HCT116 (cell line): ENCODE results near the gene UPF3A. TPM values are rescaled to one million over a fixed set of nuclear protein-coding genes. Genes with fewer than 3 reads are reported as not detected.

ENCODE experiments used
- ATAC-seq: fragments of 200-7000 bp; cut with Tn5 transposase; 2 replicates; pipeline ENCODE4 v1.9.1; 2020; ENCODE audit warnings: mild to moderate bottlenecking, moderate library complexity
- BruUV-seq: library from RNA; stranded (reverse); fragments of 400-500 nt; replicated peaks from 2 replicates; lab custom pipeline; 2021; lab: Mats Ljungman, UMichigan
- CTCF ChIA-PET: fragments of 300-600 bp; sonication (Branson Sonifier 250); formaldehyde crosslinking; loops from one replicate; lab custom pipeline; 2021; ENCODE audit warnings: antibody characterized with exemption; lab: Charles Lee
- POLR2A ChIA-PET: fragments of 300-600, 350-600 bp; sonication (Branson Sonifier 250); formaldehyde crosslinking; loops from one replicate; lab custom pipeline; 2021; ENCODE audit warnings: antibody characterized with exemption; lab: Charles Lee
- RAD21 ChIA-PET, 2 experiments: fragments of 300-600 bp; sonication (Branson Sonifier 250); formaldehyde crosslinking; loops; one replicate each; lab custom pipeline; 2023; ENCODE audit warnings: low total read pairs in 2 of 2; ENCODE audit not compliant: uncharacterized antibody in 2 of 2, unreplicated experiment in 2 of 2, low non-redundant PET in 1 of 2; lab: Charles Lee
- DNase-seq: peaks from one replicate; pipeline ENCODE4 v3.0.0-alpha.2; 2010; ENCODE audit warnings: low read depth, low spot score
- H2AFZ ChIP-seq: fragments of 200-600 bp; shearing (Covaris generic), sonication (generic); 2 replicates; pipeline ENCODE4 v1.6.1; 2017; ENCODE audit warnings: low read depth, mixed run types, mixed read lengths, antibody characterized with exemption, low read length; ENCODE audit not compliant: poor library complexity, severe bottlenecking
- H3K27ac ChIP-seq: 2 replicates; pipeline ENCODE4 v1.5.1; 2012; ENCODE audit warnings: low read depth, low read length
- H3K27me3 ChIP-seq: fragments of 200-600 bp; sonication (generic); 2 replicates; pipeline ENCODE4 v1.6.1; 2016; ENCODE audit warnings: mixed run types, low read length, mixed read lengths; ENCODE audit not compliant: insufficient read depth
- H3K36me3 ChIP-seq, 2 experiments: fragments of 200-500 bp in 1 of 2; fragments of 200-600 bp in 1 of 2; sonication (Bioruptor generic) in 1 of 2; sonication (generic) in 1 of 2; 2 replicates each; pipeline versions ENCODE4 v1.5.1 to v1.6.1; 2014 to 2016; ENCODE audit warnings: low read length in 2 of 2, inconsistent platforms in 1 of 2, mixed read lengths in 1 of 2, mixed run types in 1 of 2; ENCODE audit not compliant: insufficient read depth in 2 of 2, control insufficient read depth in 1 of 2
- H3K4me1 ChIP-seq, 2 experiments: fragments of 200-600 bp in 1 of 2; sonication (generic) in 1 of 2; 2 replicates each; pipeline versions ENCODE4 v1.5.1 to v1.6.1; 2012 to 2017; ENCODE audit warnings: low read length in 2 of 2, inconsistent platforms in 1 of 2, mild to moderate bottlenecking in 1 of 2, mixed read lengths in 1 of 2, mixed run types in 1 of 2, moderate library complexity in 1 of 2; ENCODE audit not compliant: insufficient read depth in 2 of 2, control insufficient read depth in 1 of 2
- H3K4me2 ChIP-seq: fragments of 200-600 bp; sonication (generic); 2 replicates; pipeline ENCODE4 v1.6.1; 2017; ENCODE audit warnings: mixed run types, low read length, mixed read lengths
- H3K4me3 ChIP-seq, 2 experiments: fragments of 200-600 bp in 1 of 2; sonication (generic) in 1 of 2; replicated peaks in 1 of 2; 2 replicates each; pipeline ENCODE4 v1.5.1; 2011 to 2016; ENCODE audit warnings: low read length in 2 of 2, control low read depth in 1 of 2, low read depth in 1 of 2, mild to moderate bottlenecking in 1 of 2, mixed read lengths in 1 of 2, mixed run types in 1 of 2
- H3K79me2 ChIP-seq: fragments of 200-600 bp; sonication (generic); 2 replicates; pipeline ENCODE4 v1.6.1; 2017; ENCODE audit warnings: mild to moderate bottlenecking, mixed run types, low read length, moderate library complexity, mixed read lengths; ENCODE audit not compliant: insufficient read depth
- H3K9ac ChIP-seq: fragments of 200-600 bp; sonication (generic); 2 replicates; pipeline ENCODE4 v1.6.1; 2016; ENCODE audit warnings: low read length, mixed read lengths
- H3K9me2 ChIP-seq: fragments of 200-600 bp; sonication (generic), shearing (Covaris generic); 2 replicates; pipeline ENCODE4 v1.6.1; 2017; ENCODE audit warnings: mixed run types, mild to moderate bottlenecking, moderate library complexity; ENCODE audit not compliant: insufficient read depth
- H3K9me3 ChIP-seq, 2 experiments: fragments of 200-500 bp in 1 of 2; fragments of 200-600 bp in 1 of 2; sonication (Bioruptor generic) in 1 of 2; sonication (generic) in 1 of 2; 2 replicates each; pipeline ENCODE4 v1.6.1; 2014 to 2017; ENCODE audit warnings: low read length in 2 of 2, mixed read lengths in 2 of 2, inconsistent platforms in 1 of 2, low read depth in 1 of 2, mild to moderate bottlenecking in 1 of 2, mixed run types in 1 of 2, moderate library complexity in 1 of 2; ENCODE audit not compliant: control insufficient read depth in 1 of 2, insufficient read depth in 1 of 2
- H4K20me1 ChIP-seq: fragments of 200-600 bp; sonication (generic), shearing (Covaris generic); 2 replicates; pipeline ENCODE4 v1.6.1; 2017; ENCODE audit warnings: mixed run types, mild to moderate bottlenecking, moderate library complexity; ENCODE audit not compliant: insufficient read depth
- CBX3 ChIP-seq: IDR thresholded peaks from 2 replicates; pipeline ENCODE4 v1.6.1; 2012; ENCODE audit warnings: low read depth
- CEBPB ChIP-seq: IDR thresholded peaks from 2 replicates; pipeline ENCODE4 v1.6.1; 2012; ENCODE audit warnings: low read depth
- CTCF ChIP-seq, 3 experiments: fragments of 200-600 bp in 1 of 3; sonication (generic) in 1 of 3; IDR thresholded peaks in 2 of 3; conservative IDR thresholded peaks in 1 of 3; 2 replicates each; pipeline ENCODE4 v1.5.1; 2012 to 2017; ENCODE audit warnings: low read depth in 2 of 3, low read length in 2 of 3, antibody characterized with exemption in 1 of 3, borderline replicate concordance in 1 of 3, control low read depth in 1 of 3, mild to moderate bottlenecking in 1 of 3, mixed read lengths in 1 of 3, mixed run types in 1 of 3, moderate library complexity in 1 of 3; ENCODE audit not compliant: insufficient read depth in 1 of 3
- ELF1 ChIP-seq: IDR thresholded peaks from 2 replicates; pipeline ENCODE4 v1.6.1; 2012; ENCODE audit warnings: low read depth, borderline replicate concordance
- EZH2 ChIP-seq: fragments of 200-600 bp; sonication (generic); IDR thresholded peaks from 2 replicates; pipeline ENCODE4 v1.6.1; 2017; ENCODE audit warnings: antibody characterized with exemption, mixed run types
- FOSL1 ChIP-seq: IDR thresholded peaks from 2 replicates; pipeline ENCODE4 v1.6.1; 2012; ENCODE audit warnings: low read depth
- JUND ChIP-seq: IDR thresholded peaks from 2 replicates; pipeline ENCODE4 v1.6.1; 2012
- MAX ChIP-seq: IDR thresholded peaks from 2 replicates; pipeline ENCODE4 v1.6.1; 2012
- POLR2A ChIP-seq: IDR thresholded peaks from 2 replicates; pipeline ENCODE4 v1.7.0; 2011; ENCODE audit warnings: borderline replicate concordance; ENCODE audit not compliant: insufficient read depth, insufficient read length; ENCODE audit errors: extremely low read depth
- SIN3A ChIP-seq: IDR thresholded peaks from 2 replicates; pipeline ENCODE4 v1.6.1; 2012; ENCODE audit warnings: low read depth
- SP1 ChIP-seq: IDR thresholded peaks from 2 replicates; pipeline ENCODE4 v1.6.1; 2012; ENCODE audit warnings: low read depth
- SRF ChIP-seq: IDR thresholded peaks from 2 replicates; pipeline ENCODE4 v1.6.1; 2012; ENCODE audit warnings: low read depth
- YY1 ChIP-seq: IDR thresholded peaks from 2 replicates; pipeline ENCODE4 v1.6.1; 2011; ENCODE audit warnings: low read length, low read depth, moderate library complexity, mild to moderate bottlenecking; ENCODE audit not compliant: insufficient replicate concordance; ENCODE audit errors: extremely low read depth
- ZBTB33 ChIP-seq: IDR thresholded peaks from 2 replicates; pipeline ENCODE4 v1.6.1; 2011; ENCODE audit warnings: mild to moderate bottlenecking, low read length, moderate library complexity; ENCODE audit not compliant: insufficient replicate concordance; ENCODE audit errors: extremely low read depth
- ZNF274 ChIP-seq: fragments of 200-500 bp; sonication (Bioruptor generic); IDR thresholded peaks from 2 replicates; pipeline ENCODE4 v1.6.1; 2014; ENCODE audit warnings: mild to moderate bottlenecking, low read depth, low read length, inconsistent platforms
- intact Hi-C: fragments of 100-400 bp; cut with micrococcal nuclease; formaldehyde crosslinking; loops from 2 replicates; pipeline ENCODE4 v1.10.0; 2022
- total RNA-seq: library from RNA; stranded (reverse); gene quantifications from one replicate; pipeline ENCODE4 v1.2.1, GENCODE V29; 2021; ENCODE audit not compliant: unreplicated experiment

Gene UPF3A
- total RNA-seq, 1 experiment from 2014 or later: 31.8 TPM

GRCh38 chr13:114269281-114269770 lies 12.1 kb upstream of the UPF3A start:
- Histone ChIP-seq H3K4me3 (no peak overlapping the region), H3K27ac (no peak overlapping the region), H3K79me2 (no peaks in the 10 kb centered on the region), H3K4me1 (no peaks in the 10 kb centered on the region), H3K36me3 (peaks cover 41 to 59% of the 10 kb centered on the region in 2 experiments), H4K20me1 (no peaks in the 10 kb centered on the region), H3K27me3 (no peaks in the 10 kb centered on the region), H3K9me2 (no peaks in the 10 kb centered on the region), H3K9me3 (no peaks in the 10 kb centered on the region), H2AFZ (no peak overlapping the region), H3K9ac (no peak overlapping the region)
- ATAC-seq (no peak), DNase-seq (no peak)
- intact Hi-C loops: no loop called here
- ChIA-PET RAD21 (no interaction called here), POLR2A (no interaction called here), CTCF (interaction anchor here (0.5 kb wide), 1 partner anchor 316 kb away, joined by 4 read pairs; no protein-coding TSS in a partner anchor)
- no TSS peak for BruUV-seq
- no peak for TF ChIP-seq POLR2A
- no peak for TF ChIP-seq FOSL1
- TF ChIP-seq SRF: no peak
- no peak for TF ChIP-seq ZNF274
- no peak for TF ChIP-seq SIN3A
- TF ChIP-seq CBX3: no peak
- no peak for TF ChIP-seq EZH2
- TF ChIP-seq CEBPB: no peak
- no peak for TF ChIP-seq CTCF (IDR thresholded peaks at IDR 0.05 in 2 of 3, conservative IDR thresholded peaks at IDR 0.05 in 1 of 3; ENCODE audit: borderline replicate concordance in 1 of 3, insufficient read depth in 1 of 3, low read depth in 2 of 3, low read length in 2 of 3)
- TF ChIP-seq YY1: no peak
- TF ChIP-seq ELF1: no peak
- TF ChIP-seq SP1: no peak
- TF ChIP-seq JUND: no peak
- TF ChIP-seq MAX: no peak
- no peak for TF ChIP-seq ZBTB33
- TF ChIP-seq, all 23 proteins: peak for 0
- H3K4me2 ChIP-seq: no peak overlapping the region
